Smooth muscle cell (in vitro differentiated cells): ENCODE measurements around the gene CDH13. TPM values are rescaled to one million over a fixed set of nuclear protein-coding genes. Genes with fewer than 3 reads are reported as not detected.

Experiments used
- DNase-seq: peaks from one replicate; lab custom pipeline; 2025; ENCODE audit not compliant: unreplicated experiment; lab: John Stamatoyannopoulos, UW
- H2AFZ ChIP-seq: fragments of 200-600 bp; sonication (generic); 2 replicates; pipeline ENCODE4 v1.6.0; 2016; ENCODE audit warnings: antibody characterized with exemption, low read depth, mild to moderate bottlenecking
- H3F3A ChIP-seq: fragments of 200-600 bp; sonication (generic); 2 replicates; pipeline ENCODE4 v1.6.0; 2017; ENCODE audit warnings: antibody characterized with exemption, low read depth
- H3K27ac ChIP-seq: fragments of 200-600 bp; sonication (generic); 2 replicates; pipeline ENCODE4 v1.5.1; 2016; ENCODE audit warnings: low read depth, mild to moderate bottlenecking
- H3K27me3 ChIP-seq: fragments of 200-600 bp; sonication (generic); 2 replicates; pipeline ENCODE4 v1.6.1; 2016; ENCODE audit warnings: low read depth, mild to moderate bottlenecking
- H3K36me3 ChIP-seq: fragments of 200-600 bp; sonication (generic); 2 replicates; pipeline ENCODE4 v1.5.1; 2016; ENCODE audit warnings: low read depth
- H3K4me1 ChIP-seq: fragments of 200-600 bp; sonication (generic); 2 replicates; pipeline ENCODE4 v1.5.1; 2016; ENCODE audit warnings: low read depth
- H3K4me2 ChIP-seq: fragments of 200-600 bp; sonication (generic); 2 replicates; pipeline ENCODE4 v1.6.0; 2016; ENCODE audit warnings: mild to moderate bottlenecking
- H3K4me3 ChIP-seq: fragments of 200-600 bp; sonication (generic); 2 replicates; pipeline ENCODE4 v1.5.1; 2016; ENCODE audit warnings: mild to moderate bottlenecking
- H3K79me2 ChIP-seq: fragments of 200-600 bp; sonication (generic); 2 replicates; pipeline ENCODE4 v1.6.0; 2016; ENCODE audit warnings: low read depth, mild to moderate bottlenecking
- H3K9ac ChIP-seq: fragments of 200-600 bp; sonication (generic); 2 replicates; pipeline ENCODE4 v1.6.0; 2016; ENCODE audit warnings: low read depth
- H3K9me3 ChIP-seq: fragments of 200-600 bp; sonication (generic); replicated peaks from 2 replicates; pipeline ENCODE4 v1.5.1; 2016; ENCODE audit warnings: low read depth
- H4K20me1 ChIP-seq: fragments of 200-600 bp; sonication (generic); 2 replicates; pipeline ENCODE4 v1.6.0; 2016; ENCODE audit warnings: low read depth
- CTCF ChIP-seq: fragments of 200-600 bp; sonication (generic); IDR thresholded peaks from 2 replicates; pipeline ENCODE4 v1.5.1; 2017; ENCODE audit warnings: borderline replicate concordance, mild to moderate bottlenecking, antibody characterized with exemption; ENCODE audit not compliant: insufficient read depth, poor library complexity, severe bottlenecking
- WGBS: methylation state at CpG from one replicate; pipeline ENCODE4 v1.1.7; 2016; ENCODE audit warnings: low lambda C conversion rate; 5-methylcytosine and 5-hydroxymethylcytosine counted together
- polyA plus RNA-seq: library from polyadenylated mRNA; unstranded; fragments of >200 nt; fragmentation: Nextera tagmentation; extraction: Ambion mirVana; gene quantifications from 2 replicates; pipeline ENCODE4 v1.2.1, GENCODE V29; 2016
- total RNA-seq: library from RNA; depleted of rRNA; stranded (reverse); fragments of >200 nt; gene quantifications from 2 replicates; pipeline ENCODE4 v1.2.3, GENCODE V29; 2014

Gene CDH13
- total and polyA plus RNA-seq, 2 experiments from 2014 or later, result 12.1 to 32.2 TPM

DNA sequence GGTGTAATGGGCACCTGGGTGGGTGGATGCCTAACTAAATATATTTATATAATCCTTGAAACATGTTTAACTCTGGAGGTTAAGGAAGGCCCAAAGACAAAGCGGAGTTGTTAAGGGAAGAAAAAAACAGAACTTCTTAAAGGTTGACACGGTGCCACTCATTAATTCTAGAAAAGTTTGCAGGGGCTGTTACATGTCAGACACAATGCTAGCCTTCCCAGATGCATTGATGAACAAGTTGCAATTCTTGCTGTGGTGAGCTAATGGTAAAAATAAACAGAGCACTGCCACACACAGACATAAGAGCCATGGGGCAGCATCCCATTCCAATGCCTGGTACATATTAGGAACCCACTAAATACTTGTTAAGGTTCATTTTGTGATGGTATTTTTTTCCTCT lies 109.5 kb downstream of the CDH13 start:
- Histone ChIP-seq H3K4me1 (no peaks in the 10 kb centered on the region), H3K27me3 (peaks cover 2% of the 10 kb centered on the region), H3K27ac (no peak overlapping the region), H3K79me2 (no peaks in the 10 kb centered on the region), H3F3A (peaks cover 4% of the 10 kb centered on the region), H2AFZ (no peak overlapping the region), H3K36me3 (no peaks in the 10 kb centered on the region), H3K4me2 (peak overlapping the region; percentile 73), H4K20me1 (no peaks in the 10 kb centered on the region), H3K4me3 (no peak overlapping the region), H3K9ac (no peak overlapping the region), H3K9me3 (no peaks in the 10 kb centered on the region)
- TF ChIP-seq CTCF, result no peak
- WGBS, result 89% methylated on average over 2 of the region's 2 CpGs
- DNase-seq, result no peak

DNA sequence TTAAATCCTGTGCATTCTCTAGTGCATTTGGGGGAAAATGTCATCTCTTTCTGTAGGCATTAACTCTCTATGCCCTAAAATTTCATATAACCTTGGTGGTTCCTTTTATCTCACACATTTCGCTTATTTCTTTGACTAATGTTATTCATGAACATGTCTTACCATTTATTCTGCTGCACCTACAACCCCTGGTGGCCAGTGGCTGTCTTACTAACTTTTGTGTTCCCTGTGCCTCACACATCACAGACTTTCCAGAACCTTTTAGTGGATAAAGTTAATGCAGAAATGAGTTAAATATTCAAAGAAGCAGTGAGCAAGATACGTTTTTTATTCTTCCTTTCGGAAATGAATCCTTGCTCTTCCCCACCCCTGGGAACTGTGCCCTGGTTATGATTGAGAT lies 111.9 kb downstream of the CDH13 start:
- Histone ChIP-seq H3K9me3 (no peaks in the 10 kb centered on the region), H3K4me3 (no peak overlapping the region), H2AFZ (no peak overlapping the region), H3K36me3 (no peaks in the 10 kb centered on the region), H3K4me1 (no peaks in the 10 kb centered on the region), H3F3A (peaks cover 4% of the 10 kb centered on the region), H3K4me2 (no peak overlapping the region), H3K27ac (no peak overlapping the region), H4K20me1 (no peaks in the 10 kb centered on the region), H3K79me2 (no peaks in the 10 kb centered on the region), H3K27me3 (peaks cover 2% of the 10 kb centered on the region), H3K9ac (no peak overlapping the region)
- DNase-seq, result no peak
- no peak for TF ChIP-seq CTCF
- 79% methylated on average over 3 of the region's 3 CpGs for WGBS

DNA sequence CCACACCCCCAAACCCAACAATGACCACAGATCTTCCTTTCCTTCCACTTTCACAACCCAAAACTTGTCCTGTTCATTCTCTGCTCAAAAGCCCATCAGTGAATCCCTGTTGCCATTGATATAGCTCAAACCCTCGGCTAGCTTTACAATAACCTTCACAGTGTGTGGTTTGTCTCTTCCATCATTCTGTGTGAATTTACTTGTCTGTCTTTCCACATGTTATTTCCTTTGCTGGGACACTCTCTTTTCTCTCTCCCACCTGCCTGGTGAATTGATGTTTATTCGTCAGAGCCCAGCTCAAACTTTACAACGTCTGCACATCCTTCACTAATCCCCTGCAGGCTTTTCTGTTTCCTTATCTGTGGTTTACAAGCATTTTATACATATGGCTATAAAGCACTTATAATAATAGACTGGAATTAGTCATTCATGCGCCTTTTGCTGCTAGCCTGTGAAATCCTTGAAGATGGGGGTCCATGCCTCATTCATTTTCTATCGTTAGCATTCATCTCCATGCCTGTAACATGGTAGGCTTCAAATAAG lies 114.4 kb downstream of the CDH13 start:
- no peaks in the 10 kb centered on the region for H3K4me1 ChIP-seq
- peaks cover 4% of the 10 kb centered on the region for H3F3A ChIP-seq
- peaks cover 2% of the 10 kb centered on the region for H3K27me3 ChIP-seq
- H3K36me3 ChIP-seq, result no peaks in the 10 kb centered on the region
- H3K9me3 ChIP-seq, result no peaks in the 10 kb centered on the region
- no peak overlapping the region for H3K4me2 ChIP-seq
- H3K79me2 ChIP-seq, result no peaks in the 10 kb centered on the region
- no peak overlapping the region for H3K27ac ChIP-seq
- H3K4me3 ChIP-seq, result no peak overlapping the region
- no peak for DNase-seq
- no peak for TF ChIP-seq CTCF
- no peaks in the 10 kb centered on the region for H4K20me1 ChIP-seq
- WGBS, result 27% methylated on average over 5 of the region's 5 CpGs
- no peak overlapping the region for H3K9ac ChIP-seq
- H2AFZ ChIP-seq, result no peak overlapping the region

DNA sequence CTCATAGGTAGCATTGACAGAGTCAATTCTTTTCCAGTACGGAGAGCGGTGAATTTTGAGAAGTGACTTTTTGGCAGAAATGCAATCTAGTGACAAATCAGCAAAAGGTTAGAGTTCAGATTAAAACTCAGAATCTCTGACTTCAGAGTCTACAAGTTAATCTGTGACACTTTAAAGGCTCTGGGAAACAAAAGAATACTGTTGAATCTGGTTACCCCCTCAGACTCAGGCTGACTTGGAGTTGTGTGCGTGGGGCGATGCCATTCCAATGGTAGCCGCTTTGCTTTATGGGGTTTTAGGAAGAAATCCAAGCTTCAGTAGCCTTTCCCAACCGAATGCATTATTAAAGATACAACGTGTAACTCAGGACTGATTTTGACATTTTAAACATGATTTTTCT lies 118.2 kb downstream of the CDH13 start:
- Histone ChIP-seq H3K27me3 (no peaks in the 10 kb centered on the region), H3K36me3 (no peaks in the 10 kb centered on the region), H3K4me2 (no peak overlapping the region), H3K4me3 (no peak overlapping the region), H4K20me1 (no peaks in the 10 kb centered on the region), H3K9me3 (no peaks in the 10 kb centered on the region), H3F3A (no peaks in the 10 kb centered on the region), H3K4me1 (no peaks in the 10 kb centered on the region), H2AFZ (no peak overlapping the region), H3K9ac (no peak overlapping the region), H3K27ac (no peak overlapping the region), H3K79me2 (no peaks in the 10 kb centered on the region)
- TF ChIP-seq CTCF, result no peak
- DNase-seq, result no peak
- WGBS, result 95% methylated on average over 7 of the region's 7 CpGs
